ENCODE data around the gene ZDHHC14.
"Not testable (repeated sequence)": the region's sequence is repeated elsewhere in the genome, so short reads cannot be mapped to it uniquely, and the experiment has no call there.

The ZDHHC14 gene

DNA sequence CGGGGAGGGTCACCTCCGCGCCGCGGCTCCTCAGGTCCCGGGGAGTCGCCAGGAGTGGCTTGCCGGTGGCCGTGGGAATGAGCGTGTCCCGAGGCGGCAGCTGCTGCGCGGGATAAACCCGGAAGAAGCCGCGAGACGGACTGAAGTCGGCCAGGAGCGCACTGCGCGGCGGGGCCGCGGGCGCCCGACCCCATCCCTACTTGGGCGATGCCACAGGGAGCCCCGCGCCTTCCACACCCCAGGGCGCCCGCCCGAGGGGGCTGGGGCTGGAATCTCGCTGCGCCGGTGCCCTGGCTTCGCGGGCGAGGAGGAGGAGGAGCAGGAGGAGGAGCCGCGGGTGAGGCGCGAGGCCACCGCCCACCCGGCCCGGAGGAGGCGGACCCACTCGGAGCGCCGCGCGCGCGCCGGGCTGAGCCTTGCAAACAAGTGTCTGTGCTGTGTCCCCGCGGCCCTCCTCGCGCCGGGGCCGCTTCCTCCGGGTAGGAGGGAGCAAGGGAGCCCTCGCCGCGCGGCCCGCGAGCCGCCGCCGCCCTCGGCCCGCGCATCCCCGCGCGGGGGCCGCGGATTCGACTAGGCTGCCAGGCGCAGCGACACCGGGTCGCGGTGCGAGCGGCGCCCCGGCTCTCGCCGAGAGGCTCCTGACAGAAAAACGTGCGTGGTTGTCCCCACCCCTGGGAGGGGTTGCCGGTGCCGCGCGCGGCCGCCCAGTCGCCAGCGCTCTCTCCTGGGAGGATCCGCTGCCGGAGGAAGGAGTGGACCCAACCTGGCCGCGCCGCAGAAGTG is at the start of gene ZDHHC14:
ZDHHC14 (plus strand) TSS at position 412 of the 783 bp plus-strand sequence.
- peak; percentile 75 for DNase-seq (ENCODE audit: low read depth, low spot score)

DNA sequence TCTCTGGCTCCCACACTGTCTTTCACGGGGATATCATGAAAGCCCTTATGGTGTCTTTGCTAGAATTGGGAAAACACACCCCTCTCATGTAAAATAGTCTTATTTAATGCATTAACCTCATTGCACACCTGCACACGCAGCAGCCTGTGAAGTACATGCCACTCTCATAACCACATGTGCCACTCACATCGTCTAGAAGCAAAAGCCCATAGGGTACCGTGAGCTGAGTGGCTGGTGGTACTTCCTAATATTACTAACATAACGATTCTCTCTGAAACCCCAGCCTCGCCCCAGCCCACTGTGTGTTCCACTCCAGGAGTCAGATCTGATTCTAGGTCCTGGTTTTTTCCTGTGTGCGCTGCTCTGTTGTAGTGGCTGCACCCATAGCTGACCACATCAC is 48.2 kb upstream of the ZDHHC14 start:
- no peak for DNase-seq (ENCODE audit: low read depth, low spot score)

DNA sequence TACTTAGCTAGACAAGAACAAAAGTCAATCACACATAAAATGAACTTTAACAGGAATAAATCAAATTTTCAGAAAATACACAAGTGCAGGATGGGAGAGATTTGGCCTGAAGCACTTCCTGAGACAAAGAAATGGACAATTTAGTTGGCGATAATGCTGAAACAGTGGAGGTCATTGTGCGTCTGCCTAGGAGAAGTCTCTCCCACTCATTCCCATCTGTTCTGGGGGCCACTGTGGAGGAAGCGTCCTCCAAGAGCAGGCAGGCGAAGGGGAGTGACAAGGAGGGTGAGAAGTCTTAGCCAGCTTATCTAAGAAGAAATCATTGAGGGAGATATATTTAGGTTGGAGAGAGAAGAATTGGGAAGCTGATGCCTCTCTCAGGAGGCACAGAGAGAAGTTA is 47.5 kb upstream of the ZDHHC14 start:
- DNase-seq (ENCODE audit: low read depth, low spot score) = no peak

DNA sequence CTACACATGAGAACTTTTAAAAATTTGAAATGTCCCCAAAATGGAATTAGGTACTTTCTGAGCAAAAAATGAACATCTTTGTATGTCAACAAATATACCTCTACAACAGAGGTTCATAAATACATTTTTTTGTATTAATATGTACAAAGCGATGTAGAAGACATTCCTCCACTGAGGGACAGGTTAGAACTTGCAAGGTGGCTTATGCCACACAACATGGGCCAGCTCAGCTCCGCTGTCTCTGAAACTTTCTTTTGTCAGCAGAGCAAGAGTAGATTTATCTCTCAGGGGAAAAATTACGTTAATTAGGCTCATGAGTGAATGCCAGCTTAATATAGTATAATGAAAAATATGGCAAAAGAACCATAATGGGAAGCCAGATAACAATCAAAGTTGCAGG is 47.0 kb upstream of the ZDHHC14 start:
- no peak for DNase-seq (ENCODE audit: low read depth, low spot score)

DNA sequence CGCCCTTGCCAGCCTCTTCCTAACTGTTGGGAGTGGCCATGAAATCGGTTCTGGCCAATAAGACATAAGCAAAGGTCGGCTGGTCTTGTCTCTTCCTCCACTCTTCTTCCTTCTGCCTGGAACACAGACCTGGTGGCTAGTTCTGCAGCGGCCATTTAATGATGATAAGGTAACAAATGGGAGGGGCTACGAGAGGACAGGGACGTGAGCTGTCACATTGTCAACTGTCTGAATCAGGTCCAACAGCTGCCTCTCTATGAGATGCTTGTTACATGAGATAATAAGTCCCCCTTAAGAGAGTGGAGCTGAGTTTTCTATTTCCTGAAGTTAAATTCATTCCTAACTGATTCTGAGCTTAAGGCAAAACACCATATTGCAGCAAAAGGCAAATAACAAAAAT is 45.2 kb upstream of the ZDHHC14 start:
- no peak for DNase-seq (ENCODE audit: low read depth, low spot score)

DNA sequence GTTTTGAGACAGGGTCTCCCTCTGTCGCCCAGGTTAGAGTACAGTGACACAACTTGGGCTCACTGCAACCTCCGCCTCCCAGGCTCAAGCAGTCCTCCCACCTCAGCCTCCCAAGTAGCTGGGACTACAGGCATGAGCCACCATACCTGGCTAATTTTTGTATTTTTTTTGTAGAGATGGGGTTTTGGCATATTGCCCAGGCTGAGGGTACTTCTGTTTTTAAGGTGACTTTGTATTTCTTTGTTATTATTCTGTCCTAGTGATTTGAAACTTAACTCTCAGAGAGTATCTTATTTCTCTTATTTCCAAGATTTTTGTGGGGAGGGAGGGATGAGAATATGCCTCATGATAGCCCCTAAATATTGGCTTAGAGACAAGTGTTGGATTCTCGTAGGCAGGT is 43.7 kb upstream of the ZDHHC14 start:
- DNase-seq (ENCODE audit: low read depth, low spot score) = not testable (repeated sequence)

DNA sequence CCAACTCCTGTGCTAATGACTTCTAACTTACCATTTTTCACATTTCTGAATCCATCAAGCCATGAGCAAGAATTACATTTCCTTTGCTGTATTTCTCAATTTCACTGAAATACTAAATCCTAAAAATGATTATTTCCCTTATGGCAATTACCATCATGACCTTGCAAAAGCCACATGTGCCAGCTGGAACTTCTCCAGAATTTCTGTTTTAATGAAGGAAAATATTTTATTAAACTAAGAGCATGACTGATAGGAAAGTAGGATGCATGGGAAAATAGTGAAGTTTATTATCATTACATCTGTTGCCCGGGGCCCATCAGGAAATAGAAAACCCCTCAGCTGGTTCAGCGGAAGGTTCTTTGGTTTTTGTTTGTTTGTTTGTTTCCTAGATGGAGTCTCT is 43.2 kb upstream of the ZDHHC14 start:
- DNase-seq (ENCODE audit: low read depth, low spot score) = no peak

DNA sequence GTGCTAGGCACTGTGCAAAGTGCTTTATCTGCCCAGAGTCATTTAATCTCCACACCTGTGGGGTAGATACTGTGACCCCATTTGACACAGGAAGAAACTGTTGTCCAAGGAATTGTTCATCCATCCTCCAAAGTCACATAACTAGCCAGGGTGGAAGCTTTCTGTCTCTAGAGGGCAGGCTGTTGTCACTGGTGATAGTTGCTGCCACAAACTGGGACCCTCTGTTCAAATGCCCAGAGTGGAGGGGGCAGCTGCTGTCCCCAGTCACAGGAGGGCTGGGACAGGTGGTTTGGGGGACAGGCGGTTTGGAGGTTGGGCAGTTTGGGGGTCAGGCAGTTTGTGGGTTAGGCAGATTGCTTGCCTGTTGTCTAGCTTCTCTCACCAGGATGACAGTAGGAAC is 41.6 kb upstream of the ZDHHC14 start:
- no peak for DNase-seq (ENCODE audit: low read depth, low spot score)

DNA sequence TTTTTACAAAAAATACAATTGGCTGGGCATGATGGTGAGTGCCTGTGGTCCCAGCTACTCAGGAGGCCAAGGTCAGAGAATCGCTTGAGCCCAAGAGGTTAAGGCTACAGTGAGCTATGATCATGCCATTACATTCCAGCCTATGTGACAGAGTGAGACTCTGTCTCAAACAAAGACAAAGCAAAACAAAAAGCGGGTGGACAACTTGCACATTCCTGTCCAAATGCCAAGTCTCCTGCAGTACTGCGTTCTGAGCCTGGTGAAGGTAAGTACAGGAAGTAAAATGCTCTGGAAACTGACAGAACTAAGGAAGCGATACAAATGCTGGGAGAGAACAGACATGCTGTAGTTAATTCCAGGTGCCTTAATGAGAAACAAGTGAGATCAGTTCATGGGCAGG is 37.3 kb upstream of the ZDHHC14 start:
- DNase-seq (ENCODE audit: low read depth, low spot score) = no peak

DNA sequence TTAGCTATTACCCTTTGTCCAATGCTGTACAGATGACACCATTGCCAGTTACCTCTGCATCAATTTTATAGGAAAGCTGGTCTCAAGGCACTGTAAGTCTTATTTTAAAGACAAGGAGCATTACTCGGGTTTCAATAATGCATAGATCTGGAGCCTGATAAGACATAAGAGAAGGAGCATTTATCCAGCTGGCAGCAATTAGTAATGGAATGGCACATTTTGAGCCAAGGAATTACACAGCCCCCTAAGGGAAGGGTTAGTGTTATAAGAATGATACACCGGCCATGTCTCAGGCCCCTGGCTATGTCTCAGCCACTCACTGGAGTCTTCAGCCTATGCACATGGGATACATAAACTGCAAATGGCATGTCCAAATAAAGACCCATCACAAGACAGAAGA is 34.6 kb upstream of the ZDHHC14 start:
- DNase-seq (ENCODE audit: low read depth, low spot score) = no peak

DNA sequence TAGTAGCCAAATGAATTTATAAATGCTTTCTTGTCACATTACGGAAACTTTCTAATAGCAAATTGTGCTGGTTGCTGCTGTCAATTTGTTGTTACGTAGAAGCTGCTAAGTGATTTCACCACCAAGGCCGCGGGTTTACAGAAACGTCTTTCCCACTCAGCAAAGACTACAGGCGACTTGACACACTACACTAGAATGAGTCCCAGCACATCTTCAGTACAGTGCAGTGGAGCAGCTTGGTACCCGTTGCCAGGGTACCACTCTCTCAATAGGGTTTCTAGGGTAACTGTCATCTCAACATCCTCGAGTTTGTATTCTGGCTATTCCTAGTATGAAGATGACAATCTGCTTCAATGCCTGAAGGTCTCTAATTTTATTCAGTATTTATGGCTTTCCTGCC is 22.7 kb upstream of the ZDHHC14 start:
- no peak for DNase-seq (ENCODE audit: low read depth, low spot score)

DNA sequence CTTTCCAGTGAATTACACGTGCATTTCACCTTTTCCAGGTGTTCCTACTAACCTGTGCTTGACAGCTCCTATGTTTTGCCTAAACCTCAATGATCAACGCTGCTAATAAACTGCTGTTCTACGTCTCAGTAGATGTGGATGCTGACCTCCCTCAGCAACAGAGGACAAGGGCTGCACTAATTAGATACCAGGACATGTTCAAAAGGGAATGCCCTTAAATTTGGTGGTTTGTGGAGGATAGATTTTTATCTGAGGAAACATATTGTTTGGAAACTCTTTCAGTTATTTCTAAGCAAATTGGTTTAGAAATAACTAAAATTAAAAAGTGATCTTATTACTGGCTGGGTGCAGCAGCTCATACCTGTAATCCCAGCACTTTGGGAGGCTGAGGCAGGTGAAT is 19.1 kb upstream of the ZDHHC14 start:
- DNase-seq (ENCODE audit: low read depth, low spot score) = no peak

DNA sequence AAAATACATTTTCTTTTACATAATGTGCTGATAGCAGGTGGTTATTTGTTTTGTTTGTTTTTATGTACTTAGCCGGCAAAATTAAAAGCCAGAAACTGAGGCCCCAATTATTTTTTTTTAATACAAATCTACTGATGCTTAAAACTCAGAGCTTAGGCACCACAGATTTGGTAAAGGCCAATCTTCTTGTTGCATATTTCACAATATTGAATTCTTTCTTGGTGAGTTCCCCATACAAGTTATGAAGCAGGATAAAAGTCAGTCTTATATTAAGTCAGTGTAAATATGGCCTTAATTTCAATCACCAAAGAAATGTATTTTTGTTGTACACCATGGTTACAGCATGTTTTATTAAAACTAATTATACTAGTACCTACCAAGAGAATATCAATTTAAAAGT is 16.3 kb upstream of the ZDHHC14 start:
- DNase-seq (ENCODE audit: low read depth, low spot score) = no peak

DNA sequence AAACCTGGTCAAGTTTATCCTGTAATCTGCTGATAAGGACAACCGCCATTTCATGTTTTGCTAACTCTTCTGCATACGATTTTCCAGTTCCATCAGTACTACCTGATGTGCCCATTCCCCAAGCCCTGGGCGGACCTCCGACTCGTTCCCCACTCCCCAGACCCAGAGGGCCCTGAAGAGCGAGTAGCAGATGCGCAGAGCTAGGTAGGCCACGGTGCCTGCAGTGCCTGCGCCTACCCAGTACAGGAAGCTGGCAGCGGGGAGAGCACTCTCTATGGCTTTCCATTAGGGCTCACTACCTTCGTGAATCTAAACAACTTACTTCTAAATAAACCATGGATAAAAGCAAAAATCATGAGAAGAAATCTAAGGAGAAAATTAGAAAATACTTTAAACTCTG is 14.3 kb upstream of the ZDHHC14 start:
- DNase-seq (ENCODE audit: low read depth, low spot score) = no peak

DNA sequence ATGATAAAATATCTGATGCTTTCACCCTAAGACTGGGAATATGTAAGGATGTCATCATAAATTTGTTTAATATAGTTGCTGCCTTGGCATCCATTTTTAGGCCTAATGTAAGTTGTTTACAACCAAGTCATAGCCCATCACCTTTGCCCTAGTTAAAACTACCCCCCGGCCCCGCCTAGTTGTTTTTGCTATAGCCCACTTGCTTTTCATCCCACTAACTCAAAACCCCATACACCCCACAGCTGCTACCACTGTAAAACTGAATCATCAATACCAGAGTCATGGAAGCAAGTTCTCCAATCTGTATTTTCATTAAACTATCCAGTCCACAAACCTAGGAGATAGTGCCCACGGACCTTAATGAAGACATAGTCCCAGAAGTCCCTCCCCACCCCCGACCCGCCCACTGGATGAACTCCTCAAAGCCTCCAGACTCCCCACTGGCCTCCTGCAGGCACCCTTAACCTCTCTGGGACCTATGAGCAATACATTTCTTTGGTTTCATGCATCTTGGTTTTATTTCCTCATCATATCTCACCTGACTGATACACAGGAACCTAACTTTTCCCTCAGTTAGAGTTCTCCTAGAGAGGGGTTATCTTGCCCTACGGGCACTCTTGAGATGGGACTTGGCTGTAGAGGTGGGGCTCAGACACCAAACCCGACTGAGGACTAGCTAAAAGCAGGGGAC is 12.5 kb upstream of the ZDHHC14 start:
- no peak for DNase-seq (ENCODE audit: low read depth, low spot score)

DNA sequence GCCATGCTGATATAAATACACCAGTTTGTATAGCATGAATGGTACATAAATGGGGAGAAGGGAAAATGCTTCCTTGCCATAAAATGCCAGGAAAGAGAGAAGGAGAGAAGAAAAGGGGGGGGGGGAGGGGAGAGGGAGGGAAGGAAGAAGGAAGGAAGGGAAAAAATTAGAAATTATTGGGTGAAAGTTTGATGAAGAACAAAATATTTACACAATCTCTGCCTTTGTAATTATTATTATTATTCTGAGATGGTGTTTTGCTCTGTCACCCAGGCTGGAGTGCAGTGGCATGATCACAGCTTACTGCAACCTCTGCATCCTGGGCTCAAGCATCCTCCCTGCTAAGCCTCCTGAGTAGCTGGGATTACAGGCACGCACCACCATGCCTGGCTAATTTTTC is 10.2 kb upstream of the ZDHHC14 start:
- no peak for DNase-seq (ENCODE audit: low read depth, low spot score)

DNA sequence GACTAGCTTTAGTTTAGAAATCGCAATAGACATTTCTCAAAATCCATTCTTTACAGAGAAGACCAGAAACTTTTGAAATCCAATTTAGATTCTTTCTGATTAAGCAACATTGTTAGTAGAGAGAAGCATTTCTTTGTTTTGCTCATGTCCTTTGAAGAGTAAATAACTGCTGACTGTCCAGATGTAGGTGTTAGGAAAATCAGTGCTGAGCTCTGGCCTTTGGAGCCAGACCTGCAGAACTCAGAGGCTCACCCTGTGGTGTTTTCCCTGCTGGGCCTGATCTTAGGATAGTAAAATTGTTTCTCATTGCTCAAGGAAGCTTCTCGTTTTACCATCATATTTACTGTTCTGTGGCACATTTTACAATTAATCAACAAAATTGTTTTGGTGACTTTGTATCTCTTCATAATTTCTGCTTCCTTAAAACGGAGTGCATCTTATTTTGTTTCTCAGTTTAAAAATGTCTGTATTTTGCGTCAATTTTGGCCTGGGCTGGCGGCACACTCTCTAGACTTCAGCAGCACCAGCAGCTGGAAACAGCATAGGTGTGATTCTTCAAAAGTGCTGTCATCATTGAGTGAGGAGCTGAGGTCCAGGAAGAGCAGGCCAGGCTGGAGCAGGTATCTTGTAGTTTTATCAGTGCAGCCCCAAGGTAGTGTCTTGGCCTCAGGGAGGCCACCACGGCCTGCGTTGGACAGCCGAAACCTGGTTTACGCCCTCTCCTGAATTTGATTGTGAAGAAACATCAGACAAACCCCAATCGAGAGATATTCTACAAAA is 8.3 kb upstream of the ZDHHC14 start:
- DNase-seq (ENCODE audit: low read depth, low spot score) = no peak

DNA sequence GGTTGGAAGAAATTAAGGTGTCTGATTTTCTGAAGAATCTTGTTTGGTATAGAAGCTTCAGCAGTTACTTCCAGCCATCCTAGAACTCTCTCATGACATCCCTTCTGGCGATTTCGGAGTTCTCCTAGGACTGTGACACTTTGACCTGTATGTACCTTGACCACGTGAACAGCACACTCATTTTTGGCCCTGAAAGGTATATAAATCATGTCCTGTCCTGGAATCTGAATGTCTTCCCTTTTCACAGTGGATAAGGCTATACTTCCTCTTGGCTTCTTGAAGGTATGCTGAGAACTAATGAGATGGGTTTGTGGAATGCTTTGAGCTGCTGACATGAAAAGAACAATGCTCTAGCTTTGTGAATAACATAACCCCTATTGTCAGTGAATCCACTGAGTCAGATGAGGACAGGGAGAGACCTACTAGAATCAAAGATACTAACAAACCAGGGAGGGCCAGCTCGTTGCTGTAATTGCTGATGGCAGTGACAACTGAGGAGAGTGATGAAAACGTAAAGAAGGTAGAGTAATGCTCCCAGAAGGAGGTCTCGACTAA is 6.0 kb upstream of the ZDHHC14 start:
- DNase-seq (ENCODE audit: low read depth, low spot score) = no peak

DNA sequence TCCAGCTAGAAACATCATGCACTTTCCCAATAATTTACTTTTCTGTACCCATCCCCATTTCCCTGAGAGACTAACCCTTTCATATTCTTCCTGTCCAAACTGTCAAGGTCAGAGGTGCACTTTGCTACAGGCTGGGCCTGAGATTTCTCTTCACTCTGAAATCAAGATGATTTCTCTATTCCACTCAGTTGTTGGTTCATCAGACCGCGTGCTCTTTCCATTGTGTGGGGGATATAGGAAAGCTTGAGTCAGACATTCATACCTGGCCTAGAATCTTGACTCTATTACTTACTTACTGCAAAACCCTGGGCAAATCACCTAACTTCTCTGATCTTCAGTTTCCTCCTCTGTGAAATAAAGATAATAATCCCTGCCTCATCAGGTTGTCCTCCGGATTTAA is 4.7 kb upstream of the ZDHHC14 start:
- DNase-seq (ENCODE audit: low read depth, low spot score) = no peak

DNA sequence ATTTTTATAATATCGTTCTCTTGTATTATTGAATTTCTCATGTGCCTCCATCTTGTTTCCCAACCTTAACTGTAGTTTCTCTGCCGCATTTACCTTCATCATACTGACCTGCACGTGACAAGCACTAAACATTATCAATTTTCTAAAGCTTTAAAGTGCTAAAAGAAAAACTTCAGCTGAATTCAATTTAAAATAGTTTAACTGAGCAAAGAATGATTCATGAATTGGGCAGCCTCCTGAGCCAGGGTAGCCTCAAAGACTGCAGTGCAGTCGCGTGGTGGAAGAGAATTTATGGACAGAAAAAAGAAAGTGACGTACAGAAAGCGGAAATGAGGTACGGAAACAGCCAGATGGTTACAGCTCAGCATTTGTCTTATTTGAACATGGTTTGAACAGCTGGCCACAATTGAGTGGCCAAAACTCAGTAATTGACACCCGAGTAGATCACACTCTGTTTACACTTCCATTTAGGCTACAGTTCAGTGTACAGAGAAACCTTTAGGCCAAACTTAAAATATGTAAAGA is 4.2 kb upstream of the ZDHHC14 start:
- no peak for DNase-seq (ENCODE audit: low read depth, low spot score)

DNA sequence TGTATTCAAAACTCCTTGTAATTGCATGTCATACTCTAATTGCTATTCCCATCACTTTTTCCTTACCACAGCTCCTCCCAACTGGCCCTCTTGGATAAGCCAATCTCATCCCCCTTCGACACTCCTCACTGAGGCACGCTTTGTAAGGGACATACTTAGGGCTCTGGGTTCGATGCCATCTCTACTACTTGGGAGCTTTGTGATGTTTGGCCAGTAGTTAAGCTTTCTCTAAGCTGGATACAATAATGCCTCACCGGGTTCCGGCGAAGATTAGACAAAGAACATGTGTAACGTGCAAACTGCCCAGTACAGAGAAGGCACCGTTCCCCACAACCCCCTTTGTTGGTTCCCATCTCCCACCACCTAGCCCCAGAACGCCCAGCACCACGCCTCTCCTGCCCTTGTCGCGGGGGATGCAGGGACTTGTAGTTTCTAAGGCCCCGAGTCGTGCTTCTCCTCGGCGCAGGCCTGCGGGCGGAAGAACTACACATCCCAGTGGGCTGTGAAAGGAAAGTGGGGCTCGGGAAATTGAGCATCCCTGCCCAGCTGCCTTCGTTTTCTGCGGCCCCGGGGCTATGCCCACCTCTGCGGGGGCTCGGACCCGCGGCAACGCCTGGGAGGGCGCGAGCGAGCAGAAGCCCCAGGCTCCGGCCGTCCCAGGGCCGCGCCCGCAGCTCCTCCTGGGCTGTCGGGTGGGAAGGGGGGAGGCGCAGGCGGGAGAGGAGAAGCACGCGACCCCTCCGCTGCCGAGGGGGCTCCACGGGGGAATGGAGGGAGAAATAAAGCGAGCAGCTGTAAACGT is 1.1 kb upstream of the ZDHHC14 start:
- DNase-seq (ENCODE audit: low read depth, low spot score) = peak; percentile 76

All from activated naive CD8-positive, alpha-beta T cell treated with anti-CD3 and anti-CD28 coated beads, Interleukin-2, amount 50 U/mL, for 16 hours (primary cell).